ENCODE measurements around the gene IRF2BPL.

Gene IRF2BPL

DNA sequence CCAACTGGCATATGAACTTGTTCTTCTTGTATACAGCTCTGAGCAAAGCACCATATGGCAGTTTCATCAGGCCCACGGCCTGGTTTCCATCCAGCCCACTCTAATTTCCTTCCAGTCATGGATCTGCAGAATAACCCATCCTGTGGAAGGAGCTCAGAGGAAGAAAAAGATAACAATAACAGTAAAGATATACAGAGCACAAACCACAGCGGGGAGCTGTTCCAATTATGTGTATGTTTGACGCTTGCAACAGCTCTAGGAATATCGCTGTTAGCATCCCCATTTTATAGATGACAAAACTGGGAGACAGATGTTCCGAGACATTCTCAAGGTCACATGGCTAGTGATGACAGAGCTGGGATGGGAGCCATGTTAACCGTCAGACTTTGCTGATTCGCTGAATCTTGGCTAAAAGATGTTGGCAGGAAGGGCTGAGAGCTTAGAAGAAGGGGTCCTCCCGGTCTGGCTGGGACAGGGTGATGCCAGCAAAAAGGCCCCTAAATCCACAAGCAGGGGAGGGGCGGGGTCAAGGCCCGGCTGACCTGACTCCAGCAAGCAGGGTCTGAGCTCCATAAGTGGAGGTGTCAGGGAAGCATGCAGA lies 35.2 kb upstream of the IRF2BPL start:
- H3K4me3 ChIP-seq (ENCODE audit: low read depth, low read length) = no peak overlapping the region
- no peak for DNase-seq (ENCODE audit: low read depth)
- TF ChIP-seq, protein P1, sequence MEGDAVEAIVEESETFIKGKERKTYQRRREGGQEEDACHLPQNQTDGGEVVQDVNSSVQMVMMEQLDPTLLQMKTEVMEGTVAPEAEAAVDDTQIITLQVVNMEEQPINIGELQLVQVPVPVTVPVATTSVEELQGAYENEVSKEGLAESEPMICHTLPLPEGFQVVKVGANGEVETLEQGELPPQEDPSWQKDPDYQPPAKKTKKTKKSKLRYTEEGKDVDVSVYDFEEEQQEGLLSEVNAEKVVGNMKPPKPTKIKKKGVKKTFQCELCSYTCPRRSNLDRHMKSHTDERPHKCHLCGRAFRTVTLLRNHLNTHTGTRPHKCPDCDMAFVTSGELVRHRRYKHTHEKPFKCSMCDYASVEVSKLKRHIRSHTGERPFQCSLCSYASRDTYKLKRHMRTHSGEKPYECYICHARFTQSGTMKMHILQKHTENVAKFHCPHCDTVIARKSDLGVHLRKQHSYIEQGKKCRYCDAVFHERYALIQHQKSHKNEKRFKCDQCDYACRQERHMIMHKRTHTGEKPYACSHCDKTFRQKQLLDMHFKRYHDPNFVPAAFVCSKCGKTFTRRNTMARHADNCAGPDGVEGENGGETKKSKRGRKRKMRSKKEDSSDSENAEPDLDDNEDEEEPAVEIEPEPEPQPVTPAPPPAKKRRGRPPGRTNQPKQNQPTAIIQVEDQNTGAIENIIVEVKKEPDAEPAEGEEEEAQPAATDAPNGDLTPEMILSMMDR (IDR thresholded peaks at IDR 0.05; ENCODE audit: insufficient read depth, low read depth, low read length, missing control alignments) = no peak

DNA sequence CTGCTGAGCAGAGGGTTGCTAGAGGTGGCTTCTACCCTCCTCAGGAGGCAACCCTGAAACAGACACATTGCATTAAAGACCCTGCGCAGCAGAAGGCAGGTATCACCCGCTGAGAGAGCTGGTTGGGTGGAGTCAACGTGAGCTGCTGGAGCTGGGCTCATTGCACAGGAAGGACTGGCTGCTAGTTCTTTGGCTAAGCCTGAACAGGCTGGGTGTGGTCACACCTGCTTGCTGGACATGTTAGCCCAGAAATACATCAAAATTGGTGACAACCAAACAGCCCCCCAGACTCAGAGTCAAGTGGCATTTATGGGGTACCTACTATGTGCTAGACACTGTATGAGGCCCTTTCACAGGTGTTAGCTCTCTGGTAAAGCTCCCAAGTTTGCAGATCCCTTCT lies 33.8 kb upstream of the IRF2BPL start:
- no peak overlapping the region for H3K4me3 ChIP-seq (ENCODE audit: low read depth, low read length)
- DNase-seq (ENCODE audit: low read depth) = no peak
- TF ChIP-seq, protein P1 (IDR thresholded peaks at IDR 0.05; ENCODE audit: insufficient read depth, low read depth, low read length, missing control alignments) = no peak

DNA sequence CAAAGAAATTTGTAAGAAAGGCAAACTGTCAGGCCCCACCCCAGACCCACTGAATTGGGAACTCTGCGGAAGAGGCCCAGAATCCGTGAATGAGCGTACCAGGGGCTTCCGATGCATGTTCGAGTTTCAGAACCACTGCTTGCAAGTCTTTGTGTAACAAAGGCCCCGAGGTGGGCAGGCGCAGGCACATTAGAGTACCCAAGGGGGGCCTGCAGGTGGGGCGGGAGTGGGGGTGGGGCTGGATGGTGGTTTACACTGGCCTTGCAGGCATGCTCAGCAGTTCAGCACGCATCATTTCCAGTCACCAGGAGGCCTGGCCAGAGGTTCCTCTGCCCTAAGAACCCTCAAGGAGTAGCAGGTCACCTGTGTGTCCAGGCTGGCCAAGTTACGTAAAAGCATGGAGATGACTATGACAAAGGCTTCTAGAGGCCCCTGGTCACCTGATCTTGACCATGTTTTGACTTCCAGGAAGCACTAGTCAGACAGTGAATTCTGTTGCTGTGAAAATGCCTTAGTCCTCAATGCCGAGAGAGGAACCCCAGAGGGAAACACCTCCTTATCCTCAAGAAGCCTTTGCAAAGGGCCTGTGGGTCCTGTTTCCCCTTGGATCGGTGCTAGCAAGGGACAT lies 33.2 kb upstream of the IRF2BPL start:
- TF ChIP-seq, protein P1 (IDR thresholded peaks at IDR 0.05; ENCODE audit: insufficient read depth, low read depth, low read length, missing control alignments) = no peak
- no peak for DNase-seq (ENCODE audit: low read depth)
- H3K4me3 ChIP-seq (ENCODE audit: low read depth, low read length) = no peak overlapping the region

DNA sequence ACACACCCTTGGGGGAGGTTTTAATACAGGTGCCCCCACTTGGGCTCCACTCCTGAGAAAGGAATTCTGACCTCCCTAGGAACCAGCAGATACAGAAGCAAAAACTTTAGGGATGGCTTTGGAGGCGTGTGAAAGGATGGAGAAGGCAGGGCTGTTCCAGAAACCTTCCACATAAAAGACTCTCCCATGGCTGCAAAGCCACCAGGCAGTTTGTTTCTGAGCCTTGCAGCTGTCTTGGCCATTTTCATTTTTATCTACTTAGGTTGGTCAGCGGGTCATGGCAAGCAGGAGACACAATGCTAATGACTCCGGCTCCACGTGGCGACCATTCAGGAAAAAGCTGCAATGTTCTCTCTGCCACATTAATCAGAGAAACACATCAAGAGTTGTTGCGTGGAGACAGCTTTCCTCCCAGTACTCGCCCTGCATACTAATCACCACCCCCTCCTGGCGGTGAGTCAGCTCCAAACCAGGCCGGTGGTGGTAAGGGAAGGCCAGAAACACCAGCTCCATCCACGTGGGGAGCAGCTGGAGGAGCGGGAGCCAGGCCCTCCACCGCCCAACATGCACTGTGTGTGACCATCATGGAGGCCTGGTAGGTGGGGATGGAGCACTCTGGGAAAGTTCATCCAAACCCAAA lies 30.9 kb upstream of the IRF2BPL start:
- no peak overlapping the region for H3K4me3 ChIP-seq (ENCODE audit: low read depth, low read length)
- TF ChIP-seq, protein P1 (IDR thresholded peaks at IDR 0.05; ENCODE audit: insufficient read depth, low read depth, low read length, missing control alignments) = peak; percentile 19
- DNase-seq (ENCODE audit: low read depth) = peak; percentile 41

GRCh38 chr14:77058785-77059184 lies 30.3 kb upstream of the IRF2BPL start:
- DNase-seq (ENCODE audit: low read depth) = no peak
- H3K4me3 ChIP-seq (ENCODE audit: low read depth, low read length) = no peak overlapping the region
- TF ChIP-seq, protein P1 (IDR thresholded peaks at IDR 0.05; ENCODE audit: insufficient read depth, low read depth, low read length, missing control alignments) = no peak

- TF ChIP-seq, protein P1 (IDR thresholded peaks at IDR 0.05; ENCODE audit: insufficient read depth, low read depth, low read length, missing control alignments) = no peak
- no peak for DNase-seq (ENCODE audit: low read depth)
- H3K4me3 ChIP-seq (ENCODE audit: low read depth, low read length) = no peak overlapping the region
Measured at GRCh38 chr14:77058117-77058516, 29.6 kb upstream of the IRF2BPL start.
